OCI-LY7 (cell line): ENCODE measurements around the gene MRO.

Source experiments
- CTCF ChIP-seq: fragments of 200-600 bp; sonication (generic); conservative IDR thresholded peaks from 2 replicates; pipeline ENCODE4 v1.5.1; 2014; ENCODE audit warnings: mild to moderate bottlenecking, antibody characterized with exemption, low read length, moderate library complexity, mixed read lengths
- EZH2phosphoT487 ChIP-seq: fragments of 200-600 bp; sonication (generic); IDR thresholded peaks from 2 replicates; pipeline ENCODE4 v1.6.1; 2018; ENCODE audit warnings: low read depth, borderline replicate concordance, mild to moderate bottlenecking, mixed run types, antibody characterized with exemption, low read length, moderate library complexity, mixed read lengths

- TF ChIP-seq CTCF (no peak), EZH2phosphoT487 (no peak)
These were observed 9.8 kb upstream of the MRO start for GRCh38 chr18:50829644-50830043.
